Mammary epithelial cell (primary cell): ENCODE measurements around the gene SPACA1.

ENCODE experiments used
- CTCF ChIP-seq, 2 donors: IDR thresholded peaks in 1 of 2; conservative IDR thresholded peaks in 1 of 2; 2 replicates each; pipeline ENCODE4 v1.5.1; 2011 to 2012; ENCODE audit warnings: inconsistent platforms in 2 of 2, low read length in 2 of 2, mild to moderate bottlenecking in 2 of 2, control low read depth in 1 of 2, low read depth in 1 of 2; ENCODE audit not compliant: insufficient read depth in 1 of 2; ENCODE audit errors: extremely low read depth in 1 of 2
- EZH2 ChIP-seq: IDR thresholded peaks from 2 replicates; pipeline ENCODE4 v1.6.1; 2012; ENCODE audit warnings: low read length, inconsistent platforms, borderline replicate concordance

- TF ChIP-seq CTCF (conservative IDR thresholded peaks at IDR 0.05 in 1 of 2, IDR thresholded peaks at IDR 0.05 in 1 of 2; ENCODE audit: extremely low read depth in 1 of 2, insufficient read depth in 1 of 2, low read depth in 1 of 2, low read length in 2 of 2) (no peak), EZH2 (no peak)
Observed at GRCh38 chr6:88050140-88050818, 2.6 kb downstream of the SPACA1 start.
